Retinal pigment epithelial cell (primary cell): ENCODE data around the gene SGMS1.

Experiments used
- DNase-seq: peaks from one replicate; pipeline ENCODE4 v3.0.0-alpha.2; 2010; ENCODE audit warnings: low read depth
- H3K4me3 ChIP-seq: 2 replicates; pipeline ENCODE4 v1.5.1; 2011; ENCODE audit warnings: mild to moderate bottlenecking, low read length, control low read depth, moderate library complexity
- TF ChIP-seq, protein P1 (sequence below): conservative IDR thresholded peaks from 2 replicates; pipeline ENCODE4 v1.5.1; 2011; ENCODE audit warnings: low read depth, low read length, control low read depth, inconsistent platforms

Gene SGMS1

DNA sequence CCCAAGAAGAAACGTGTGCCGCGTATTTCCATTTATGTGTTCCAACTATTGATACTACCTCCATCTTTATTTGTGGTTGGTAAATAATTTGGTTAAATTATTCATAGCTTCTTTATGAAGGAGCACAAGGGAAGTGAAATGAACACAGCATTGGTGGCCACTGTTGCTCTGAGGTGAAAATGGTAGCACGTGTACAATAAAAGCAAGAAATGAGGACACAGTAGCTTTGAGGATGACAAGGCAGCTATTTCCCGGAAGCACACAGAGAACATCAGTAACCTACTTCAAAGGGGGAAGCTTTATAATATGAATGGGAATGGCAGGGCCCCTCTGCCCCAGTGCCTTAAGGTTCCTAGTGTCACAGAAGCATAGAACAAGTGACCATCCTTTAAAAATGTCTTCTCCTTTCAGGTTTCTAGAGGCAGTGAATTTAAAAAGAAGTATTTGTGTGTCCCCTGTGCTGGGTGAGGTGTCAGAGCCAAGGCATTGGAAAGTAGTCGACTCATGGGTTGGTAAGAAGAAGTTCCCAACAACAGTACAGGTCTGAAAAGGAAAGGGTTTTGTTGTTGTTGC is 78.8 kb downstream of the SGMS1 start:
- H3K4me3 ChIP-seq, result no peak overlapping the region
- TF ChIP-seq, protein P1, sequence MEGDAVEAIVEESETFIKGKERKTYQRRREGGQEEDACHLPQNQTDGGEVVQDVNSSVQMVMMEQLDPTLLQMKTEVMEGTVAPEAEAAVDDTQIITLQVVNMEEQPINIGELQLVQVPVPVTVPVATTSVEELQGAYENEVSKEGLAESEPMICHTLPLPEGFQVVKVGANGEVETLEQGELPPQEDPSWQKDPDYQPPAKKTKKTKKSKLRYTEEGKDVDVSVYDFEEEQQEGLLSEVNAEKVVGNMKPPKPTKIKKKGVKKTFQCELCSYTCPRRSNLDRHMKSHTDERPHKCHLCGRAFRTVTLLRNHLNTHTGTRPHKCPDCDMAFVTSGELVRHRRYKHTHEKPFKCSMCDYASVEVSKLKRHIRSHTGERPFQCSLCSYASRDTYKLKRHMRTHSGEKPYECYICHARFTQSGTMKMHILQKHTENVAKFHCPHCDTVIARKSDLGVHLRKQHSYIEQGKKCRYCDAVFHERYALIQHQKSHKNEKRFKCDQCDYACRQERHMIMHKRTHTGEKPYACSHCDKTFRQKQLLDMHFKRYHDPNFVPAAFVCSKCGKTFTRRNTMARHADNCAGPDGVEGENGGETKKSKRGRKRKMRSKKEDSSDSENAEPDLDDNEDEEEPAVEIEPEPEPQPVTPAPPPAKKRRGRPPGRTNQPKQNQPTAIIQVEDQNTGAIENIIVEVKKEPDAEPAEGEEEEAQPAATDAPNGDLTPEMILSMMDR, result no peak
- no peak for DNase-seq

DNA sequence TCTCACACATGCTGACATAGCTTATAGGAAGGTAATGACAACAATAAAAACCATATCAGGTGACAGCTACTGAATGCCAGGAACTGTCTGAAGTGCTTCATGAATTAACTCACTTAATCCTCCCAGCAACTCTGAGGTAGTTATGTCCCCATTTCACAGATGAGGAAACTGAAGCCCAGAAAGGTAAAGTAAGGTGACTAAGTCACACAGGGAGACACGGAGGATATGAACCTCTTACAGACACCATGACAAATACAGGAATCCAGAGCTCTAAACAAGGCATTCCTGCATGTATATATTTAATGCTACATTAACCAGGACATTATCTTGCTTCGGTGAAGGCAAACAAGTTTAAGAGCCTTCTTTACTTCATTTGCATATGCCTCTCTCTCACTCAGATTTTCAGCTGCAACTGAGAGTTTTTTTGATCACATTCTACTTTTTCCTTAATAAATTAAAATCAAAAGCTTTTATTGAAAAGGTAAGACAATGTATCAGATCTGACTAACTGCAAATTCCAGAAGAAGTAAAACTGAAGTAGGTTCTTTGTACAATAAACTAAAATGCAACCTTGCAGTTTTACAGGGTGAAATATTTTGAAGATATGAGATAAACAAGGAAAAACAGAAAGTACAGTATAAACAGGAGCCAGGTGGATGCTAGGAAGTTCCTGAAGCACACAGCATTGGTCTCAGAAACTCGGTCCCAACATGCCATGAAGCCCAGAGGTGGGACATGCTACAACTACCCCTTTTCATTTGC is 79.5 kb downstream of the SGMS1 start:
- H3K4me3 ChIP-seq, result no peak overlapping the region
- DNase-seq, result no peak
- TF ChIP-seq, protein P1, result no peak

DNA sequence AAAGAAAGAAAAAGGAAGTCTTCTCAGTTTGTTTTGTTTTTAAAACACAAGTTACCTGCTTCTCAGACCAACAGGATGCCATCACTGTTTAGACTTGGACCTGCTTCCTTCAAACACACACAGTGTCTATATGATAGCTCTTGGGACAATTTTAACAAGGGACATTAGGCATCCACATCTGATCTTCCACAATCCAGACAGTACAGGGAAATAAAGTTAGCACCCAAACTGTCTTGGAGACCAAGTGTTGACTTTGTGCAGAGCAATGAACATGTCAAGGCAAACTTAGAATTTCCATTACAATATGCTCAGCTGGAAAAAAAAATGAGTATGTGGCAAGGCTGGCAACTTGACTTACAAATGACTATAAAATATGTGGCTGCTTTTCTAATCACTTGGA is 80.9 kb downstream of the SGMS1 start:
- DNase-seq, result no peak
- TF ChIP-seq, protein P1, result no peak
- H3K4me3 ChIP-seq, result no peak overlapping the region

DNA sequence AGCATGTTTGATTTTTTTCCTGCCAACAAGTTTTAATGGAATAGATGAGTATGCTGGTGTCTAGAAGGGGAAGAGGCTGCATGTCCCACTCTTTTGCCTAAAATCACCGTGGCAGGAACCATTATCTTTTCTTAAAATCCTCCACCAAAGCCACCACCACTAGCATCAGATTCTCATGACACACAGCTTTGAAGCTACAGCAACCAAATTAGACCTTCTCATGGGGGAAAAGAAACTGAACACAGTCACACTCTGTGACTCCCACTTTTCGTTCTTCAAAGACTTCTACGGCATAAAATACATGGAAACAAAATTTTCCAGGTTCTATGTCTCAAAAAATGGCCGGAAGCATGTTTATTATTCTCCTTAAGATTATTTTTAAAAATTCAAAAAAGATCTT is 81.8 kb downstream of the SGMS1 start:
- DNase-seq, result no peak
- no peak overlapping the region for H3K4me3 ChIP-seq
- TF ChIP-seq, protein P1, result no peak

DNA sequence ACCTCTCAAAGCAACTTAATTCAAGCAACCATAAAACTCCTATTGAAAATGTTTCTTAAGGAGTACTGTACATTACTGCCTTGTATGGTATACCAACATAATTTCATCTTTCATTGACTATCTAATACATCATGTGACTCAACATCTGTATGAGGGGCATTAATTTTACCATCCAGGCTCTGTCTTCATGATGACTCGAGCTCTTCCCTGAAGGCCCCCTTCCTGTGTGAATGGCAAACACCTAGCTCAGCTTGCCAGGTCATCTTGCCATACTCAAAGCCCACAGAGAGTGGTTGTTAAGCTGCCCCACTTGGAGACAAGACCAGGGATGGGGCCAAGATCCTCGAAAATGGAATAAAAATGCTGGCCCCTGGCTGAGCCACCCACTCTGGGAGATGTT is 82.4 kb downstream of the SGMS1 start:
- DNase-seq, result no peak
- no peak overlapping the region for H3K4me3 ChIP-seq
- TF ChIP-seq, protein P1, result no peak

DNA sequence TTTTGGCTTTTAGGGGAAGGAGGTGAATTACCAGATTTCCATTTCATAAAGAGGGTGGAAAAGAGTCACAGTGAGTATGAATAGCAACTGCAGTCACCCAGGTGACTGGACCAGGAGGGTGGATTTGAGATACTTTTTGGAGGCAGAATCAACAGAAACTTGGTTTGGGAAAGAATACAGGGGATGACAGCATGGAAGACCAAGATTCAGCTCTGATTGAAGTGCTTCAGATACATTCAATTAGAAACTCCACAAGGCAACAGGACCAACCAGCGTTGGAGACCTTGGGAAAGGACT is 83.0 kb downstream of the SGMS1 start:
- H3K4me3 ChIP-seq, result no peak overlapping the region
- DNase-seq, result no peak
- TF ChIP-seq, protein P1, result no peak
